Naive thymus-derived CD4-positive, alpha-beta T cell (primary cell): ENCODE measurements around the gene MSANTD4. TPM values are rescaled to one million over a fixed set of nuclear protein-coding genes. Genes with fewer than 3 reads are reported as not detected.
A peak's percentile ranks its signal among the peaks of the same experiment; 100 is the strongest.

ENCODE experiments used
- ATAC-seq: fragments of 150-1000 bp; cut with Tn5 transposase; 2 replicates; pipeline ENCODE4 v1.10.0; 2021; ENCODE audit warnings: mild to moderate bottlenecking, moderate library complexity
- CTCF ChIA-PET: fragments of 350-600 bp; sonication (Branson Sonifier 250); formaldehyde crosslinking; loops from one replicate; lab custom pipeline; 2021; ENCODE audit warnings: antibody characterized with exemption; lab: Charles Lee
- POLR2A ChIA-PET: fragments of 350-600 bp; sonication (Branson Sonifier 250); formaldehyde crosslinking; loops from one replicate; lab custom pipeline; 2021; ENCODE audit warnings: antibody characterized with exemption, inconsistent platforms; lab: Charles Lee
- DNase-seq, 9 donors: peaks; one replicate each; pipeline versions ENCODE4 v3.0.0 to v3.0.0-alpha.2; 2020 to 2022; ENCODE audit warnings: mixed read lengths in 1 of 9
- H3K27ac ChIP-seq: one replicate; pipeline ENCODE4 v1.7.0; 2013; ENCODE audit warnings: mild to moderate bottlenecking, low read depth, low read length, moderate library complexity
- H3K27me3 ChIP-seq, 2 donors: one replicate each; pipeline ENCODE4 v1.7.0; 2013; ENCODE audit warnings: low read length in 2 of 2, mild to moderate bottlenecking in 2 of 2, moderate library complexity in 2 of 2; ENCODE audit not compliant: control insufficient read depth in 2 of 2, insufficient read depth in 2 of 2
- H3K36me3 ChIP-seq, 3 experiments: 1 replicate in 2 of 3; 2 replicates in 1 of 3; pipeline ENCODE4 v1.7.0; 2013; ENCODE audit warnings: low read length in 3 of 3, mild to moderate bottlenecking in 3 of 3, moderate library complexity in 1 of 3; ENCODE audit not compliant: insufficient read depth in 3 of 3, control insufficient read depth in 2 of 3
- H3K4me1 ChIP-seq, 2 donors: one replicate each; pipeline ENCODE4 v1.7.0; 2013; ENCODE audit warnings: low read length in 2 of 2, mild to moderate bottlenecking in 2 of 2, moderate library complexity in 1 of 2; ENCODE audit not compliant: control insufficient read depth in 2 of 2, insufficient read depth in 2 of 2
- H3K4me3 ChIP-seq: 2 replicates; pipeline ENCODE4 v1.7.0; 2013; ENCODE audit warnings: mild to moderate bottlenecking, low read length
- H3K9me3 ChIP-seq, 3 experiments: 1 replicate in 2 of 3; 2 replicates in 1 of 3; pipeline ENCODE4 v1.7.0; 2013; ENCODE audit warnings: low read length in 3 of 3; ENCODE audit not compliant: control insufficient read depth in 2 of 3
- H3K27ac Mint-ChIP-seq, 9 donors: one replicate each; pipeline ENCODE4 v1.8.0; 2020 to 2022; ENCODE audit warnings: mixed read lengths in 9 of 9, mild to moderate bottlenecking in 8 of 9, moderate library complexity in 5 of 9, inconsistent platforms in 2 of 9
- H3K27me3 Mint-ChIP-seq, 5 donors: one replicate each; pipeline ENCODE4 v1.8.0; 2021 to 2022; ENCODE audit warnings: mixed read lengths in 5 of 5, mild to moderate bottlenecking in 1 of 5
- H3K36me3 Mint-ChIP-seq, 5 donors: one replicate each; pipeline ENCODE4 v1.8.0; 2020 to 2022; ENCODE audit warnings: mixed read lengths in 5 of 5, mild to moderate bottlenecking in 3 of 5, inconsistent platforms in 1 of 5
- H3K4me1 Mint-ChIP-seq, 7 donors: one replicate each; pipeline ENCODE4 v1.8.0; 2020 to 2022; ENCODE audit warnings: mixed read lengths in 7 of 7, mild to moderate bottlenecking in 3 of 7, inconsistent platforms in 1 of 7
- H3K4me3 Mint-ChIP-seq, 10 donors: one replicate each; pipeline ENCODE4 v1.8.0; 2020 to 2022; ENCODE audit warnings: mild to moderate bottlenecking in 10 of 10, mixed read lengths in 10 of 10, moderate library complexity in 6 of 10, inconsistent platforms in 2 of 10
- H3K9me3 Mint-ChIP-seq, 11 donors: one replicate each; pipeline ENCODE4 v1.8.0; 2020 to 2022; ENCODE audit warnings: mixed read lengths in 11 of 11, mild to moderate bottlenecking in 4 of 11, inconsistent platforms in 1 of 11, moderate library complexity in 1 of 11
- intact Hi-C, 2 donors: fragments of 100-400 bp; cut with micrococcal nuclease; formaldehyde crosslinking; loops; one replicate each; pipeline ENCODE4 v1.15.1; 2023
- polyA plus RNA-seq, 2 donors: library from polyadenylated mRNA; unstranded; fragments of 300-500 nt; fragmentation: Illumina TruSeq; gene quantifications; one replicate each; pipeline ENCODE4 v1.2.3, GENCODE V29; 2021
- total RNA-seq, 6 experiments: library from RNA in 5 of 6; stranded (reverse) in 5 of 6; gene quantifications; 1 replicate in 5 of 6; 2 replicates in 1 of 6; pipeline ENCODE4 v1.2.3 and lab custom pipeline; 2021 to 2026

The MSANTD4 gene
- total and polyA plus RNA-seq, 7 experiments from 2014 or later, result 3.9 to 18.7 (median 8.0) TPM

DNA sequence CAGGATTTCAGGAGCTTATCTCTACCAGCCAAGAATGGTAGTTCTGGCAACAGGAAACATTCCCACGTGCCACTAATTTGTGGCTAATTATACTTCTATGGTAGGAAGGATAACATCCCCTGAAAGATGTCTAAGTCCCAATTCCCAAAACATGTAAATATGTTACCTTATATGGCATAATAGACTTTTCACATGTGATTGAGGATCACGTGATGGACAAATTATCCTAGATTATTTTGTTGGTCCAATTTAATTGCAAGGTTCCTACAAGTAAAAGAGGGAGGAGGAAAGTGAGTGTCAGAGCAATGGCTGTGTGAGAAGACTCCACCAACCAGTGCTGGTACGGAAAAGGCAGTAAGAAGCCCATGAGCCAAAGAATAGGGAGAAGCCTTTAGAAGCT, 9.9 kb upstream of the MSANTD4 start:
- Mint-ChIP-seq H3K27ac (no peak overlapping the region), H3K9me3 (peaks cover 0 to 15% (median 7%) of the 10 kb centered on the region in 11 donors), H3K36me3 (peaks cover 0 to 5% (median 4%) of the 10 kb centered on the region in 5 donors), H3K4me1 (peaks cover 0 to 5% (median 0%) of the 10 kb centered on the region in 7 donors), H3K4me3 (no peak overlapping the region), H3K27me3 (peaks cover 33 to 63% (median 54%) of the 10 kb centered on the region in 5 donors)
- CTCF ChIA-PET, result no interaction called here
- Histone ChIP-seq H3K9me3 (no peaks in the 10 kb centered on the region), H3K36me3 (no peaks in the 10 kb centered on the region), H3K27ac (no peak overlapping the region), H3K27me3 (no peaks in the 10 kb centered on the region), H3K4me1 (no peaks in the 10 kb centered on the region), H3K4me3 (no peak overlapping the region)
- POLR2A ChIA-PET, result no interaction called here
- no peak for DNase-seq
- no peak for ATAC-seq
- intact Hi-C loops, result no loop called here

DNA sequence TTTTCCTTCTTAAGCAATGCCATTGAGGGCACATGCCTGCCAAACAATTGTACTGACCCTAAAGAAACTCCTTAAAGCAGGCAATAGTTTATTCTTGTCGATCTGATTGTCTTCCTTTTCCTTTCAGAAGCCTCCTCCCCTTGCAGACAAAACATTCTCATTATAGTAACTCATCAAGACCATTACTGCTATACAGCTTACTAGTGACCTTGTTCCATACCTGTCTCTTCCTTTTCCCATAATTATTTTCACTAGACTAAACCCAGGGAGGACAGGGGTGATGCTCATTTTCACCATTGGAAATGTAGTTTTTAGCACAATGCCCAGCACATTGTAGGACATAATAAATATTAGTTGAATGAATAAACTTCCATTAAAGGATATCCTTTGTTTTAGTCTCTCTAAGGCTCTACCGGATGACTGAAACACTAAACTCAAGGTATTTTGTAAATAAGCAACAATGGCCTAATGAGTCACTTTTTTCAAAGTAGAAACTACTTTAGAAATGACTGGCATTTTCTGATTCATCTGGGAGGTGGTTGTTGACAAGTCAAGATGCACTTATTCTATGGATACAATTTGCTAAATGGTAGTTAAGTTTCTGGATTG, 9.3 kb upstream of the MSANTD4 start:
- CTCF ChIA-PET, result no interaction called here
- POLR2A ChIA-PET, result no interaction called here
- Mint-ChIP-seq H3K27ac (no peak overlapping the region), H3K27me3 (peaks cover 37 to 66% (median 54%) of the 10 kb centered on the region in 5 donors), H3K36me3 (peaks cover 0 to 5% (median 4%) of the 10 kb centered on the region in 5 donors), H3K4me1 (peaks cover 0 to 5% (median 0%) of the 10 kb centered on the region in 7 donors), H3K9me3 (peaks cover 0 to 19% (median 7%) of the 10 kb centered on the region in 11 donors), H3K4me3 (no peak overlapping the region)
- no peak for ATAC-seq
- H3K4me3 ChIP-seq, result no peak overlapping the region
- H3K36me3 ChIP-seq, result no peaks in the 10 kb centered on the region
- no peaks in the 10 kb centered on the region for H3K9me3 ChIP-seq
- no peaks in the 10 kb centered on the region for H3K4me1 ChIP-seq
- no peak for DNase-seq
- no peaks in the 10 kb centered on the region for H3K27me3 ChIP-seq
- H3K27ac ChIP-seq, result no peak overlapping the region
- intact Hi-C loops, result no loop called here

DNA sequence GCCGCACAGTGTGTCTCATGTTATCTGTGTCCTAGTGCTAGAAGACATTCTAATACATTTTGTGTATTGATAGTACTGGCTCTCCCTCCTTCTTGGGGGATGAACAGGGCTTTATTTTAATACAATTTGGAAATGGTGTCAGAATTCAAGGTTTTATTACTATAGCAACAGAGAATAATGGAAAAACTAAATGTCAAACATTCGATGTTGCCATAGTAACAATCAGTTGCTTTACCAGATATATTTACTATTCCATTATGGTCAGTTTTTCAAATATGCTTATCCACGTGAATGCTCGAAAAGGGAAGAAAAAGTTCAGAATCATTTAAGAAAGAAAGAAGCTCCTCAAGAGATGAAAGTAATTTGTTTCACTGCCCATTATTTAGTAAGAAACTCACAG, 8.6 kb upstream of the MSANTD4 start:
- Mint-ChIP-seq H3K27ac (no peak overlapping the region), H3K4me1 (peaks cover 0 to 5% (median 0%) of the 10 kb centered on the region in 7 donors), H3K9me3 (peaks cover 0 to 19% (median 7%) of the 10 kb centered on the region in 11 donors), H3K4me3 (no peak overlapping the region), H3K27me3 (peaks cover 38 to 65% (median 51%) of the 10 kb centered on the region in 5 donors), H3K36me3 (peaks cover 0 to 5% (median 4%) of the 10 kb centered on the region in 5 donors)
- ChIA-PET POLR2A (no interaction called here), CTCF (no interaction called here)
- no peaks in the 10 kb centered on the region for H3K9me3 ChIP-seq
- no peak overlapping the region for H3K4me3 ChIP-seq
- ATAC-seq (no peak), DNase-seq (no peak)
- no peaks in the 10 kb centered on the region for H3K27me3 ChIP-seq
- H3K4me1 ChIP-seq, result no peaks in the 10 kb centered on the region
- intact Hi-C loops, result no loop called here
- H3K27ac ChIP-seq, result no peak overlapping the region
- H3K36me3 ChIP-seq, result no peaks in the 10 kb centered on the region

DNA sequence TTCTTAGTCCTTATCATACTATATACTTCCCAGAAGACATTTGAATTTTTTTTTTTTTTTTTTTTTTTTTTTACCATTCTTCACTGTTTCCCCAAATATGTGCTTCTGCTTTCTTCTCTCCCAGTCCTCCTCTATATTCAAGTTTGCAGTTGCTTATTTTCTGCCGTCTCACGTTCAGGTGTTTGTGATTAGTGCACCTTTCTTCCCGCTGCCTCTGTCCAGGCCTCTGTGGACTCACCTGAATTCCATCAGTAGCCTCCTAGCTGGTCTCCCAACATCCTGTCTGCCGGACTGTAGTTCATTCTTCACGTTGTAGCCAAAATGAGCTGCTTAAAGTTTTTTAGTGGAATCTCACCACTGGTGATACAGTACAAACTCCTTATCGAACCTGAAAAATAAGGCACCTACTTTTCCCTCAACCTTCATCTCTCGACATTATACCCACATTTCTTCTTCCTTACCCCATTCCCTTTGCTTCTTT, 795 bp upstream of the MSANTD4 start:
- Histone ChIP-seq H3K4me1 (peaks cover 10 to 20% of the 10 kb centered on the region in 2 donors), H3K4me3 (peak overlapping the region; percentile 82), H3K36me3 (no peaks in the 10 kb centered on the region), H3K27ac (peak overlapping the region; percentile 34), H3K9me3 (no peaks in the 10 kb centered on the region), H3K27me3 (no peaks in the 10 kb centered on the region)
- peaks cover 34 to 54% (median 45%) of the 10 kb centered on the region in 7 donors for H3K4me1 Mint-ChIP-seq
- DNase-seq (peak in 1 of 9 donors; percentile 9), ATAC-seq (no peak)
- H3K27me3 Mint-ChIP-seq, result peaks cover 0 to 18% (median 6%) of the 10 kb centered on the region in 5 donors
- H3K4me3 Mint-ChIP-seq, result peak overlapping the region; percentile 91 to 99 (median 94)
- peak overlapping the region; percentile 82 to 96 (median 89) for H3K27ac Mint-ChIP-seq
- intact Hi-C loops, result loop anchor here (1.0 to 10.0 kb wide), 9 partner anchors 54 to 1986 kb away; partner anchors contain the start of genes AASDHPPT (in 2 of the 2), ALKBH8 (in 2 of the 2), CWF19L2 (in 2 of the 2) and KBTBD3 (in 2 of the 2)
- POLR2A ChIA-PET, result interaction anchor here (0.7 kb wide), 1 partner anchor 54 kb away, joined by 5 read pairs; the partner anchor contains the start of genes AASDHPPT and KBTBD3
- CTCF ChIA-PET, result no interaction called here
- peaks cover 4 to 20% (median 11%) of the 10 kb centered on the region in 5 donors for H3K36me3 Mint-ChIP-seq
- H3K9me3 Mint-ChIP-seq, result peaks cover 3 to 18% (median 5%) of the 10 kb centered on the region in 11 donors

DNA sequence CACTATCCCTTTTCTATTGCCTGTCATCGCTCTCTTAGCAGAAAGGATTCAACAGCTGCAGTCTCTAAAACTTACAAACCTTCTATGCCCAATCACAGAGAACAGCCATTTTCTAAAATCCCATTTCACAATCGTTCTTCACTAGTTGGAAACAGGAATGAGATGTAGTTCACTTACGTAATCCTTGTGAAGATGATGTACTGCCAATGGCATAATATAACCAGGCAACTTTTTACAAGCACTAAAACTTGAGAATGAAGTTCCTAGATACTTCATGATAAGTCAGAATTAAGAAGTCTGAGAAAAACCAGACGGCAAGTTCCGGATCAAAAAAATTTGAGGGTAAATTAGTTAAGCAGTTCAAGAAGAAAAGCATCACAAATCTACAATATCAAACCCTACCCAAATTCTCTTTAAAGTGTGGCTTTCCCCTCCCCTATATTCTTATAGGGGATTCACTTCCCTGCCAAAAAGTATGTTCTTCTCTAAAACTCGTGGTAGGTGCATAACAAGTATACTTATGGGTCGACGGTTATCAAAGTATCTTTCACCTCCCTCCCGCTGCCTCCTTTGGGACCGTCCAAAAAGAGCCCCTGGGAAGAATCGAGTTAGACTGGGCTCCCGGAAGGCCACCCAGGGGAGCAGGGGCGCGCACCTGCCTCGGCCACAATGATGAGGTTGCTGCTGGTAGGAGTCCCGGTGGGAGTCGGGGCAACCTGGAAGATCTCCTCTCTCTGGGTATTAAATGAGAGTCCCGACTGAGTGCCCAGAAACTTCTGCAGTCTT, 666 bp downstream of the MSANTD4 start:
- Mint-ChIP-seq H3K27ac (peak overlapping the region in 8 of 9 donors; percentile 82 to 96 (median 88)), H3K4me3 (peak overlapping the region; percentile 91 to 99 (median 94)), H3K36me3 (peaks cover 7 to 18% (median 13%) of the 10 kb centered on the region in 5 donors), H3K27me3 (peaks cover 0 to 7% (median 0%) of the 10 kb centered on the region in 5 donors), H3K9me3 (peaks cover 0 to 4% (median 2%) of the 10 kb centered on the region in 11 donors), H3K4me1 (peaks cover 35 to 68% (median 55%) of the 10 kb centered on the region in 7 donors)
- Histone ChIP-seq H3K4me1 (peaks cover 10 to 22% of the 10 kb centered on the region in 2 donors), H3K27me3 (no peaks in the 10 kb centered on the region), H3K36me3 (no peaks in the 10 kb centered on the region), H3K27ac (peak overlapping the region; percentile 66), H3K4me3 (peak overlapping the region; percentile 82), H3K9me3 (no peaks in the 10 kb centered on the region)
- ATAC-seq (no peak), DNase-seq (no peak)
- intact Hi-C loops, result loop anchor here (5.0 to 10.0 kb wide), 5 partner anchors 974 to 1546 kb away; partner anchors contain the start of genes ALKBH8 (in 2 of the 2), CARD16 (in 1 of the 2), CASP1 (in 1 of the 2) and CWF19L2 (in 1 of the 2)
- ChIA-PET CTCF (no interaction called here), POLR2A (no interaction called here)

DNA sequence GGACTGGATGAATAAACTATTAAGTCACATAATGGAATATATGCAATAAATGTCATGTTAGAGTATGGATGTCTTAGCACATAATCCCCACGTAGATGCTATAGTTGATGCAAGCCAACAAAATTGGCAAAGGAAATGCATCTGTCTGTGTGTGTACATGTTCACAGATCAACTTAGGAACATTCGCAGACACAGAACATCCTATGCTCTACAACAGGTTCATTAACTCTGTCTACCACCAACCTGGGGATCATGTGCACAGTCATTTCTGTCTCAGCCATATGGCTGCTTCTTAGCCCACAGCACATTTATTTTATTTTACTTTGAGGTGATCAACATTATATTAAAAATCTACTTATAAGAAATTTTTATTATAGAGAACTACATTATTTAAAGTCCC, 4.9 kb downstream of the MSANTD4 start:
- Histone ChIP-seq H3K27ac (no peak overlapping the region), H3K9me3 (no peaks in the 10 kb centered on the region), H3K4me1 (peaks cover 10 to 27% of the 10 kb centered on the region in 2 donors), H3K27me3 (no peaks in the 10 kb centered on the region), H3K36me3 (no peaks in the 10 kb centered on the region), H3K4me3 (no peak overlapping the region)
- ATAC-seq (no peak), DNase-seq (no peak)
- ChIA-PET POLR2A (no interaction called here), CTCF (no interaction called here)
- intact Hi-C loops, result no loop called here
- Mint-ChIP-seq H3K27me3 (no peaks in the 10 kb centered on the region), H3K36me3 (peaks cover 8 to 39% (median 24%) of the 10 kb centered on the region in 5 donors), H3K4me1 (peaks cover 39 to 92% (median 76%) of the 10 kb centered on the region in 7 donors), H3K9me3 (peaks cover 0 to 3% (median 0%) of the 10 kb centered on the region in 11 donors), H3K4me3 (peak overlapping the region in 1 of 10 donors; percentile 34), H3K27ac (no peak overlapping the region)
